K562 (cell line): ENCODE measurements around the gene BCO1. TPM values are rescaled to one million over a fixed set of nuclear protein-coding genes. Genes with fewer than 3 reads are reported as not detected.

ENCODE experiments used
- BMI1 ChIP-seq: fragments of 150-350 bp; IDR thresholded peaks from 2 replicates; pipeline ENCODE4 v1.6.1; 2014; ENCODE audit warnings: low read length
- BRD4 ChIP-seq: fragments of 200-600 bp; sonication (generic); IDR thresholded peaks from 2 replicates; pipeline ENCODE4 v1.6.1; 2017; ENCODE audit warnings: inconsistent platforms
- ERF ChIP-seq: fragments of 450-650 bp; formaldehyde crosslinking; IDR thresholded peaks from 2 replicates; pipeline ENCODE4 v1.4.0; 2020; ENCODE audit warnings: mild to moderate bottlenecking, mixed read lengths
- FOXP1 ChIP-seq: sonication (generic); formaldehyde crosslinking; IDR thresholded peaks from 2 replicates; pipeline ENCODE4 v1.8.0; 2022; ENCODE audit warnings: mild to moderate bottlenecking, missing genetic modification reagents
- KDM5B ChIP-seq: fragments of 200-600 bp; sonication (generic); IDR thresholded peaks from 2 replicates; pipeline ENCODE4 v1.6.1; 2012; ENCODE audit warnings: low read depth, mild to moderate bottlenecking, moderate library complexity, low read length, control low read depth, inconsistent platforms; ENCODE audit not compliant: insufficient replicate concordance
- MEIS2 ChIP-seq: fragments of 450-650 bp; IDR thresholded peaks from 2 replicates; pipeline ENCODE4 v1.6.1; 2014; ENCODE audit warnings: mild to moderate bottlenecking; ENCODE audit not compliant: partially characterized antibody
- PPARD ChIP-seq: fragments of 250-450 bp; sonication (Bioruptor Pico); IDR thresholded peaks from 2 replicates; pipeline ENCODE4 v1.8.0; 2022; ENCODE audit warnings: inconsistent platforms, mild to moderate bottlenecking, moderate library complexity
- RUNX1 ChIP-seq: sonication (generic); IDR thresholded peaks from 2 replicates; pipeline ENCODE4 v1.6.1; 2016; ENCODE audit warnings: antibody characterized with exemption, low read depth
- polyA plus RNA-seq, 8 experiments: library from polyadenylated mRNA; depleted of rRNA in 4 of 8; stranded (reverse) in 5 of 8; unstranded in 3 of 8; fragments of >200 nt; fragmentation: Nextera tagmentation in 2 of 8; fragmentation: Illumina TruSeq in 1 of 8; extraction: Ambion mirVana in 2 of 8; extraction: Trizol in 1 of 8; gene quantifications; 2 replicates each; pipeline versions ENCODE4 v1.2.1 to v1.2.3, GENCODE V29; 2011 to 2014; ENCODE audit warnings: inconsistent platforms in 1 of 8, missing spikeins in 1 of 8
- total RNA-seq, 7 experiments: library from RNA; depleted of rRNA in 6 of 7; stranded (reverse); fragments of >200 nt in 6 of 7; fragmentation: Illumina TruSeq in 2 of 7; extraction: Trizol in 2 of 7; gene quantifications; 2 replicates each; pipeline versions ENCODE4 v1.2.1 to v1.2.3, GENCODE V29; 2011 to 2021; ENCODE audit warnings: low replicate concordance in 1 of 7
- TF ChIP-seq, protein P1 (sequence below), 3 experiments: IDR thresholded peaks in 2 of 3; conservative IDR thresholded peaks in 1 of 3; 2 replicates each; pipeline ENCODE4 v1.5.1; 2011 to 2012; ENCODE audit warnings: low read length in 3 of 3, mild to moderate bottlenecking in 3 of 3, control low read depth in 2 of 3, improper control_type of control experiment in 1 of 3, inconsistent platforms in 1 of 3, low read depth in 1 of 3, mixed read lengths in 1 of 3, moderate library complexity in 1 of 3; ENCODE audit not compliant: insufficient read depth in 2 of 3
- TF ChIP-seq, protein P2 (sequence below): IDR thresholded peaks from 2 replicates; pipeline ENCODE4 v1.6.1; 2012; ENCODE audit warnings: low read depth, low read length, improper control_type of control experiment, borderline replicate concordance
- TF ChIP-seq, protein P3 (sequence below), 2 experiments: fragments of 450-650 bp; conservative IDR thresholded peaks; 2 replicates each; pipeline ENCODE4 v1.6.1; 2017; ENCODE audit warnings: mild to moderate bottlenecking in 2 of 2, moderate library complexity in 2 of 2

BCO1 gene
- total and polyA plus RNA-seq, 9 of the 15 experiments (the other 6 are each of a cell fraction or from before 2014, with no cell fraction given), result not detected

DNA sequence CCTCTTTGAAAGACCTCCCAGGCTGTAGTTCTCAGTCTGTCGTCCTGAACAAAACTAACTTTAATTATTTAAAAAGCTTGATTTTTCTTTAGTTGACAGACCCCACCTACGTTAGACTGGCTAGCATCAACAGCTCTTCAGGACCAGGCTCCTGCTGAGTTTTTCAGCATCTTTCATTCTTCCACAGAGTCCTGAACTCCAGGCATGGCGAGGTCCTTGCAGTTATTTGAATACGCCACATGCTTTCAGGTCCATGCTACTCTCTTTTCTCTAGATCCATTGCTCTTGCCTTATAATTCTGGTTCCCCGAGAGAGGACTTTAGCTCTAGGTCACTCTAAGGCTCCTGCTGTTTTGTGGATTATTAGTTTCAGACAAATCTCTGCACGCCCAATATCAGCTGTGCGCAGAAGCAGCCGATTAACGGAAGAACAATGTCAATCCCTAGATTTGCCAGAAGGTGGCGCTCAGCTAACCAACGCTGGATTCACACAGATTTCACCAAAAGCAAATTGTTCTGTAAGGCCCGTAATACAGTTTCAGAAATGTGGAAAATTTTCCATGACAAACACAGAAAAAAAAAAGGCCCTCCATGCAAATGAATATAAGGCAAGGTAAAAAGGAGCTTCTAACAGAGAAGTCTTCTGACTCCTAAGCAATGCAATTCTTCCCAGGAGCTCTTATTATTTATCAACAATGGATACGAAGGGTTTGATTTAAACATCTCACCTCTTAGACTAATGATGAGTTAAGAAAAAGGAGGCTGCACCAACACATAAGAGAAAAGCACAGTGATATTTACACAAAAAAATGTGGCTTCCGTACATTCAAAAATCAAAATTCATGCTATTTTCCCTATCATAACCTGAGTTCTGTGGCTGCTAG is 33.5 kb upstream of the BCO1 start (continued):
- TF ChIP-seq, protein P1, sequence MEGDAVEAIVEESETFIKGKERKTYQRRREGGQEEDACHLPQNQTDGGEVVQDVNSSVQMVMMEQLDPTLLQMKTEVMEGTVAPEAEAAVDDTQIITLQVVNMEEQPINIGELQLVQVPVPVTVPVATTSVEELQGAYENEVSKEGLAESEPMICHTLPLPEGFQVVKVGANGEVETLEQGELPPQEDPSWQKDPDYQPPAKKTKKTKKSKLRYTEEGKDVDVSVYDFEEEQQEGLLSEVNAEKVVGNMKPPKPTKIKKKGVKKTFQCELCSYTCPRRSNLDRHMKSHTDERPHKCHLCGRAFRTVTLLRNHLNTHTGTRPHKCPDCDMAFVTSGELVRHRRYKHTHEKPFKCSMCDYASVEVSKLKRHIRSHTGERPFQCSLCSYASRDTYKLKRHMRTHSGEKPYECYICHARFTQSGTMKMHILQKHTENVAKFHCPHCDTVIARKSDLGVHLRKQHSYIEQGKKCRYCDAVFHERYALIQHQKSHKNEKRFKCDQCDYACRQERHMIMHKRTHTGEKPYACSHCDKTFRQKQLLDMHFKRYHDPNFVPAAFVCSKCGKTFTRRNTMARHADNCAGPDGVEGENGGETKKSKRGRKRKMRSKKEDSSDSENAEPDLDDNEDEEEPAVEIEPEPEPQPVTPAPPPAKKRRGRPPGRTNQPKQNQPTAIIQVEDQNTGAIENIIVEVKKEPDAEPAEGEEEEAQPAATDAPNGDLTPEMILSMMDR (IDR thresholded peaks at IDR 0.05 in 2 of 3, conservative IDR thresholded peaks at IDR 0.05 in 1 of 3; ENCODE audit: insufficient read depth in 2 of 3, low read depth in 1 of 3, low read length in 3 of 3), result peak; percentile 75 to 76 (median 75)
- TF ChIP-seq KDM5B, result no peak
- TF ChIP-seq RUNX1, result no peak
- TF ChIP-seq, protein P2, sequence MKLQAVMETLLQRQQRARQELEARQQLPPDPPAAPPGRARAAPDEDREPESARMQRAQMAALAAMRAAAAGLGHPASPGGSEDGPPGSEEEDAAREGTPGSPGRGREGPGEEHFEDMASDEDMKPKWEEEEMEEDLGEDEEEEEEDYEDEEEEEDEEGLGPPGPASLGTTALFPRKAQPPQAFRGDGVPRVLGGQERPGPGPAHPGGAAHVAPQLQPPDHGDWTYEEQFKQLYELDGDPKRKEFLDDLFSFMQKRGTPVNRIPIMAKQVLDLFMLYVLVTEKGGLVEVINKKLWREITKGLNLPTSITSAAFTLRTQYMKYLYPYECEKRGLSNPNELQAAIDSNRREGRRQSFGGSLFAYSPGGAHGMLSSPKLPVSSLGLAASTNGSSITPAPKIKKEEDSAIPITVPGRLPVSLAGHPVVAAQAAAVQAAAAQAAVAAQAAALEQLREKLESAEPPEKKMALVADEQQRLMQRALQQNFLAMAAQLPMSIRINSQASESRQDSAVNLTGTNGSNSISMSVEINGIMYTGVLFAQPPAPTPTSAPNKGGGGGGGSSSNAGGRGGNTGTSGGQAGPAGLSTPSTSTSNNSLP, result peak; percentile 21; the same call in 1 of the 2 replicates
- TF ChIP-seq BMI1, result peak; percentile 36; the same call in 1 of the 2 replicates
- TF ChIP-seq PPARD (CRISPR knock-in tag), result no peak
- no peak for TF ChIP-seq MEIS2
- TF ChIP-seq BRD4, result no peak
- TF ChIP-seq, protein P3, sequence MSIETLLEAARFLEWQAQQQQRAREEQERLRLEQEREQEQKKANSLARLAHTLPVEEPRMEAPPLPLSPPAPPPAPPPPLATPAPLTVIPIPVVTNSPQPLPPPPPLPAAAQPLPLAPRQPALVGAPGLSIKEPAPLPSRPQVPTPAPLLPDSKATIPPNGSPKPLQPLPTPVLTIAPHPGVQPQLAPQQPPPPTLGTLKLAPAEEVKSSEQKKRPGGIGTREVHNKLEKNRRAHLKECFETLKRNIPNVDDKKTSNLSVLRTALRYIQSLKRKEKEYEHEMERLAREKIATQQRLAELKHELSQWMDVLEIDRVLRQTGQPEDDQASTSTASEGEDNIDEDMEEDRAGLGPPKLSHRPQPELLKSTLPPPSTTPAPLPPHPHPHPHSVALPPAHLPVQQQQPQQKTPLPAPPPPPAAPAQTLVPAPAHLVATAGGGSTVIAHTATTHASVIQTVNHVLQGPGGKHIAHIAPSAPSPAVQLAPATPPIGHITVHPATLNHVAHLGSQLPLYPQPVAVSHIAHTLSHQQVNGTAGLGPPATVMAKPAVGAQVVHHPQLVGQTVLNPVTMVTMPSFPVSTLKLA (conservative IDR thresholded peaks at IDR 0.05), result no peak; a peak in 1 of 4 replicates
- TF ChIP-seq ERF (CRISPR knock-in tag), result no peak
- TF ChIP-seq FOXP1 (CRISPR knock-in tag), result no peak
